Cardiac septum (tissue), 1 donor: Measurements from ENCODE around the gene PIP4P1. TPM values are rescaled to one million over a fixed set of nuclear protein-coding genes. Genes with fewer than 3 reads are reported as not detected.
"Not testable (repeated sequence)": the region's sequence is repeated elsewhere in the genome, so short reads cannot be mapped to it uniquely, and the experiment has no call there.

Experiments
- DNase-seq: peaks from one replicate; pipeline ENCODE4 v3.0.0-alpha.2; 2020; ENCODE audit warnings: low spot score
- intact Hi-C: fragments of 100-400 bp; cut with DNase I; formaldehyde crosslinking; loops from one replicate; pipeline ENCODE4 v1.14.0; 2022
- long read RNA-seq: library from polyadenylated mRNA; unstranded; transcript quantifications from one replicate; pipeline ENCODE4 v2.0.0, GENCODE V29; 2021
- total RNA-seq: library from RNA; stranded (reverse); fragmentation: NEBNext Ultra II Directional; extraction: Animal tissue kit (Norgen Biotek cat#: 25700); gene quantifications from one replicate; pipeline ENCODE4 v1.2.1, GENCODE V29; 2021
- donor health status: DM: no; HTN: no; CAD: no.

Gene PIP4P1
- 18.2 TPM for total RNA-seq
- long read RNA-seq, transcript PIP4P1-202 (7 exons, 1,696 nt) = minor isoform, 10 of 42 reads
- long read RNA-seq, transcript PIP4P1-201 (7 exons, 1,961 nt) = major isoform, 20 of 42 reads
- long read RNA-seq, partial matches to known transcripts = 4 of 42 reads
- long read RNA-seq, other reads (novel, unspliced or antisense) = 7 of 42 reads

DNA sequence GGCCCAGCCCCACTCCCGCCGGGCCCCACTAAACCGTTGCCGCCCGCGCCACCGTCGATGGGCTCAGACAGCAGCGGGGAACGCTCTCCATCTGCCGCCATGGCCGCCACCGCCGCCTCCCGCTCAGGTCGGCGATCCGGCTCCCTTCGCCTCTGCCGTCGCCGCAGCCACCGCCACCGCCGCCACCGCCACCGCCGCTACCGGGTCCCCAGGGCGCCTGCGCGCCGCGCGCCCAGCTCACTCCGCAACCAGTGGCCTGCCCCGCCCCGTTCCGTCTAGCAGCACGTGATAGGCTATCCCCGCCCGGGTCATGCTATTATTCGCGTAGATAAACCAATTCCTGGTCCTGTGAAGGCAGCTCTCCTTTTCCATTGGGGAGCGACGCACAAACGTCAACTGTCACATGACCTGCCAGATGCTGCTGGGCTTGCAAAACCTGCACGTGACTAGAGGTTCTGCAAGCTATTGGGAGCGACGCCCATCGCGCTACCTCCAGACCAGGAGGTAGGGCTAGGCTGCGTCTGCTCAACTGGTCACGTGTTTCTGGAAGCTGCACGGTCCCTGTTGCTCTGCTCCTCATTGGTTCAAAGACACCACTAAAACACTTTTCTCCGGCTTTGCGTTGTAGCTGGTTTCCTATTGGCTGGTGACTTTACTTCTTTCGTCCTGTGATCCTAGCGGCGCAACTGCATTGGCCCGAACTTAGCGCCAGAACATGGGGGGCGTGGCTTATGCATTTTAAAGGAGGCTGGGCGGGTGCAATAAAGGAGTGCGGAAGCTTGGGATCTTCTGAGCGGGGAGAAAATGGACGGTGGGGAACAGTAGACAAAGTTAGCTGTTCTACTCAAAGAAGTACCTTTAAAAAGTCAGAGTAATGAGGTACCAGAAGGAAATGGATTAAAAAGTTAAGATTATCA is at the start of gene PIP4P1:
Gene PIP4P1 (minus strand): TSS at position 210 of the 917 bp plus-strand sequence. CDS start 109 bp downstream, at position 101.
- DNase-seq = peak; percentile 100
- intact Hi-C loops = loop anchor here (5.0 to 10.0 kb wide), 3 partner anchors 119 to 223 kb away; partner anchors contain the start of genes ANG, PARP2 and RNASE4

DNA sequence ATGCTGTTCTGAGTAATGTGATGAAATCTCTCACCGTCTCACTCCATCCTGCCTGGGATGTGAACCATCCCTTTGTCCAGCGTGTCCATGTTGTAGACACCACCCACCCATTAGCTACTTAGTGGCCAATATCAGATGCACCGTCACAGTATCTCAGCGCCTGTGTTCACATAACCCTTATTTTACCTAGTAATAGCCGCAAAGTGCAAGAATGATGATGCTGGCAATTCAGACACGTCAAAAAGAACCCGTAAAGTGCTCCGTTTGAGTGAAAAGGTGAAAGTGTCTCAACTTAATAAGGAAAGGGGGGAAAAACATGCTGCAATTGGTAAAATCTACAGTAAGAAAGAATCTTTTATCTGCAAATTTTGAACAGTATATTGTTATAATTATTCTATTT is 47.1 kb upstream of the PIP4P1 start:
- intact Hi-C loops = no loop called here
- no peak for DNase-seq

DNA sequence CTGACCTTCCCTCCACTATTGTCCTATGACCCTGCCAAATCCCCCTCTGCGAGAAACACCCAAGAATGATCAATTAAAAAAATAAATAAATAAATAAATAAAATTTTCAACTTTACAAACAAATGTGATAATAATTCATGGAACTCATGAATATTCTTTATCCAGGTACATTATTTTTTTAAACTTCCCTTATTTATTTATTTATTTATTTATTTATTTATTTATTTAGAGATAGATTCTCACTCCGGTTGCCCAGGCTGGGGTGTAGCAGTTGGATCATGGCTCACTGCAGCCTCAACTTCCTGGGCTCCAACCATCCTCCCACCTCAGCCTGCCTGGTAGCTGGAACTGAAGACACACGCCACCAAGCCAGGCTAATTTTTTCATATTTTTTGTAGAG is 46.3 kb upstream of the PIP4P1 start:
- DNase-seq, intact Hi-C loops: not testable (repeated sequence)

DNA sequence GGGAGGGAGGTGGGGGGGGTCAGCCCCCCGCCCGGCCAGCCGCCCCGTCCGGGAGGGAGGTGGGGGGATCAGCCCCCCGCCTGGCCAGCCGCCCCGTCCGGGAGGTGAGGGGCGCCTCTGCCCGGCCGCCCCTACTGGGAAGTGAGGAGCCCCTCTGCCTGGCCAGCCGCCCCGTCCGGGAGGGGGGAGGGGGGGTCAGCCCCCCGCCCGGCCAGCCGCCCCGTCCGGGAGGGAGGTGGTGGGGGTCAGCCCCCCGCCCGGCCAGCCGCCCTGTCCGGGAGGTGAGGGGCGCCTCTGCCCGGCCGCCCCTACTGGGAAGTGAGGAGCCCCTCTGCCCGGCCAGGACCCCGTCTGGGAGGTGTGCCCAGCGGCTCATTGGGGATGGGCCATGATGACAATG is 45.5 kb upstream of the PIP4P1 start:
- DNase-seq, intact Hi-C loops: not testable (repeated sequence)

DNA sequence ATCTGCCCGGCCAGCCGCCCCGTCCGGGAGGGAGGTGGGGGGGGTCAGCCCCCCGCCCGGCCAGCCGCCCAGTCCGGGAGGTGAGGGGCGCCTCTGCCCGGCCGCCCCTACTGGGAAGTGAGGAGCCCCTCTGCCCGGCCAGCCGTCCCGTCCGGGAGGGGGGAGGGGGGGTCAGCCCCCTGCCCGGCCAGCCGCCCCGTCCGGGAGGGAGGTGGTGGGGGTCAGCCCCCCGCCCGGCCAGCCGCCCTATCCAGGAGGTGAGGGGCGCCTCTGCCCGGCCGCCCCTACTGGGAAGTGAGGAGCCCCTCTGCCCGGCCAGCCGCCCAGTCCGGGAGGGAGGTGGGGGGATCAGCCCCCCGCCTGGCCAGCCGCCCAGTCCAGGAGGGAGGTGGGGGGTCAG is 45.0 kb upstream of the PIP4P1 start:
- intact Hi-C loops, DNase-seq: not testable (repeated sequence)

DNA sequence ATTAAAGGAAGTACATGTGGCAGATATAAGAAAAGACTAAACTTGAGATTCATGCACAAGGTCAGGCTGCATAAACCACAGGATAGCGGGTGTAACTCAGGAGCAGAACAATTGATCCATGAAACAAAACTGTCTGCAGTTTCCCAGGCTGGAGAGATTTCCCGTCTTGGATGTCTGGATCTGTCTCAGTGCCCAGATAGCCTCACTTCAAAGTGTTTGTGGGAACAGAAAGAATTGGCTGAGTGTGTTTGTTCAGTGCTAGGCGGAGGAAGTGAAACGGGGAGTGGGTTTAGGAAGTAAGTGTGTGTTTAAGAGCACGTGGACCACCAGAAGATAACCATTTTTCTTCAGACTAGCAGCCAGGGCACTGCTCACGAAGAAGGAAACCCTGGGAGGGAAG is 42.7 kb upstream of the PIP4P1 start:
- DNase-seq = no peak
- intact Hi-C loops = no loop called here

DNA sequence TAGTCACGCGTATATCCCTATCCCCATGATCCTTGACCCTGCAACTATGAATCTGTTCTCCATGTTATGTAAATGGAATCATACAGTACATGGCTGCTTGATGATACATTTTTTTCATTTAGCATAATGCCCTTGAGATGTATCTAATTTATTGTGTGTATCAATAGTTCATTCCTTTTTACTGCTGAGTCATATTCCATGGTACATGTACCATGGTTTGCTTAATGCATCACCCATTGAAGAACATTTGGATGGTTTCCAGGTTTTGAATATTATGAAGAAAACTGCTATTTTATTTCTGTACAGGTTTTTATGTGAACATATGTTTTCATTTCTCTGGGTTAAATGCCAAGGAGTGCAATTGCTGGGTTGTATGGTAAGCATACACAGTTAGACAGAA is 40.1 kb upstream of the PIP4P1 start:
- intact Hi-C loops = no loop called here
- DNase-seq = no peak

DNA sequence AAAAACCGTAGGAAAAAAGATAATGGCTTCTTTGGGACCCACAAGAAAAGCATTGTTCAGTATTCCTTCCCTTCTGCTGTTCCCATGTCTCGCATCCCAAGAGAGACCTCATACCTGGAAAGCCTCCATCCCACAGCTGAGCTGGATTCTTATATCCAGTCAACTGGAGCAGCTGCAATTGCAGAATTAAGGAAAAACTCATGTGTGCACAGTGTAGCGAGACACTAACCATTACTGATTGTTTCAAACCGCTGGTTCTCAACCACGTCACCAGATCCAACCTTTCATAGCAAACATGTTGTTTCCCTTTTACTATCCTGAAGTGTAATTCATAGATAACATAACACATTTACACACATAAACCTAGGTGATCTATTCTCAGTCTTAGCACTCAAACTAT is 38.6 kb upstream of the PIP4P1 start:
- intact Hi-C loops = no loop called here
- no peak for DNase-seq

DNA sequence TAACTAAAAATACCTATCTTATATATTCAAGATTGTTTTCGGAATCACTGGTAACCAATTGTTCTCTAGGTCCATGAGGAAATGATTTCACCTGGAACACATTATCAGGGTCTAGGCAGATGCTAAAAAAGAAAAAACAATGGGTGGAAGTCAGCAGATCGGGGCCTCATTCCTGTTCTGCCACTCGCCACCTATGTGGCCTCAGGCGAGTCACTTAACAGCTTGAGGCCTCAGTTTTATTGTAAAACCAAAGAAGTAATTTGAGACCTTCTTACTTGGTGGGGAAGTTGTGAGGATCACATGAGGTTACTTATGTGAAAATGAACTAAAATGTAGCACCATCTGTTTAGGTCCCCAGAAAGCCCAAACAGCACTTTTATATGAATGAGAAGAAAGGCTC is 37.9 kb upstream of the PIP4P1 start:
- DNase-seq = no peak
- intact Hi-C loops = no loop called here

DNA sequence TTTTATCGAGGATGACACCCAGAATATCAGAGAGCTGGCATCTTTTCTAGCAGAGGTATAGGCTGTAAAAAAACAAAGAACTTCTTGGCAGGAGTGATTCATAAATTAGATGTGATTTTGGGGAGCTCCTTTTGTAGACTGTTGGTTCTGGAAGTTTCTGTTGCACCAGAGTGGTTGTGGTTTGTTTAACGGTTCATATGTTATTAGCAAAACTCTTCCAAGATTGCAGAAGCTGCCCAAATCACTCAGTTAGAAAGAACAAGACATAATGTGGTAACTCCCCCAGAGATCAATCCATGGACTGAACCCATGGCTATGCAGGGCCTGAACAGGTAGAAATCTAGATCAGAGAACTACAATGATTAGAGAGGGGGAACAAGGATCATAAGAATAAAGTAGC is 37.4 kb upstream of the PIP4P1 start:
- DNase-seq = no peak
- intact Hi-C loops = no loop called here

DNA sequence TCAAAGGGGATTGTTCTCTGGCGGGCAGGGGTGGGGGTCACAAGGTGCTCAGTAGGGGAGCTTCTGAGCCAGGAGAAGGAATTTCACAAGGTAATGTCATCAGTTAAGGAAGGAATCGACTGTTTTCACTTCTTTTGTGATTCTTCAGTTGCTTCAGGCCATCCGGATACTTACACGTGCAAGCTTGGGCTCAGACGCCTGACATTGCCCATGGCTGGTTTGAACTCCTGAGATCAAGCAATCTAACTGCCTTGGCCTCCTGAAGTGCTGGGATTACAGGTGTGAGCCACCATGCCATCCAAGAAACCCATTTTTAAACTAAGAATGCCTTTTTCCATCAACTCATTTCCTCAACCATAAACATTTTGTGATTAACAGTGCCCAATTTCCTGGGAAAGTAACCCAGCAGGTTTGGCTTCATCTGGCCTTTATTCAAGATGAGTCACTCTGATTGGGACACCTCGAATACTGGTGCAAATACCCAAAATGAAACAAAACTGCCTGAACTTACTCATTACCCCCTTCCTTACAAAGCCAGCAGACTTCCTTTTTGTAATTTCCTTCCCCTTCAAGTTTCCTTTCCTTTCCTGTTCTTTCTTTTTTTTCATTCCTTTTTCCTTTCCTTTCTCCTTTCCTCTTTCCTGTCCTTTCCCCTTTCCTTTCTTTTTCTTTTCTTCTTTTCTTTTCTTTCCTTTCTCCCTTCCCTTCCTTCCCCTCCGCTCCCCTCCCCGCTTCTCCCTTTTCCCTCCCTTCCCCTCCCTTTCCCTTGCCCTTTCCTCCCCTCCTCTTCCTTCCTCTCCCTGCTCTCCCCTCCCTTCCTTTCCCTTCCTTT is 33.9 kb upstream of the PIP4P1 start:
- intact Hi-C loops = no loop called here
- no peak for DNase-seq

DNA sequence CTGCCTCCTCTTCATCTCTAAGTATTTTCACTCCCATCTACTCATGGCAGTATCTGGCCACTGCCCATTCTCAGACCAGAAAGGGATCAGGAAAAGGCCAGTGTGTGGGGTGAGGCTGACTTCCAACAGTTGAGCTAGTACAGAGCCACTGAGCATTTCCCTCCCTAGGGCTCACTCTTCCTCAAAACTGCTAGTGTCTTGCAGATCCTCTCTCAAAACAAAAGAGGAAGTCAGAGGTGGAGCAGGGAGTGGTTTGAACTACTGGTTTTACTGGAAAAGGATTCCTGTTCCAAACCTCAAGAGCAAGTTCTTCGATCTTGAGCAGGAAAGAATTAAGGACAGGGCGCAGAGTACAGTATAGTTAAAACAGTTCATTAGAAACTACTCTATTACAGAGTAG is 32.4 kb upstream of the PIP4P1 start:
- intact Hi-C loops = no loop called here
- DNase-seq = no peak

DNA sequence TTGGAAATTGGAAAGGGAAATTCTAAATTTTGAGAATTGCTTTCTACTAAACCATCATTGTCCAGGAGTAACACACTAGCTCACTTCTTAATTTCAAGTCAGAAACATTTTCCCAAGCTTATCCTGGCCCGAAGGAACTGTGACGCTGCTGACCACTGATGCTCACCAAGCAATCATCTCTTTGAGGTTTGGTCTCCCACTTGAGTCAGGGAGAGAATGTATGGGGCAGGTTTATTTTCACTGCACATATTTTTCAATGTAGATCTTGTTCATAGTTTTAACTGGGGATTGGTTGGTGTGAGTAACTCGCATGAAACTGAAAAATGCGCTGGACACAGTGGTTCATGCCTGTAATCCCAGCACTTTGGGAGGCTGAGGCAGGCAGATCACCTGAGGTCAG is 31.3 kb upstream of the PIP4P1 start:
- intact Hi-C loops = no loop called here
- no peak for DNase-seq

DNA sequence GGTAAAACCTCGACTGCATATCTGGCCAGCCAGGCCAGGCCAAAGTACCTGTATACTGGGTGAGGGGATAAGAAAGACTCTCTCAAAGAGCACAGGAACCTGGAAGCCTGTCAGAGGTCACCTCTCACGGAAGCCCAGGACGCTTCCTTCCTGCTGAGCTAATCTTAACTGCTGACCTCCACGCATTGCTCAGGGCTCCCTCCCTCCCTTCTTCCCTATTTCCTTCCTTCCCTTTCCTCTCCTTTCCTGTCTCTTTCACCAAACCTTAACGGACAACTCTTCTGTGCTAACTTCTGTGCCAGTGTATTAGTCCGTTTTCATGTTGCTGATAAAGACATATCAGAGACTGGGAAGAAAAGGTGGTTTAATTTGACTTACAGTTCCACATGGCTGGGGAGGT is 29.3 kb upstream of the PIP4P1 start:
- no peak for DNase-seq
- intact Hi-C loops = no loop called here

DNA sequence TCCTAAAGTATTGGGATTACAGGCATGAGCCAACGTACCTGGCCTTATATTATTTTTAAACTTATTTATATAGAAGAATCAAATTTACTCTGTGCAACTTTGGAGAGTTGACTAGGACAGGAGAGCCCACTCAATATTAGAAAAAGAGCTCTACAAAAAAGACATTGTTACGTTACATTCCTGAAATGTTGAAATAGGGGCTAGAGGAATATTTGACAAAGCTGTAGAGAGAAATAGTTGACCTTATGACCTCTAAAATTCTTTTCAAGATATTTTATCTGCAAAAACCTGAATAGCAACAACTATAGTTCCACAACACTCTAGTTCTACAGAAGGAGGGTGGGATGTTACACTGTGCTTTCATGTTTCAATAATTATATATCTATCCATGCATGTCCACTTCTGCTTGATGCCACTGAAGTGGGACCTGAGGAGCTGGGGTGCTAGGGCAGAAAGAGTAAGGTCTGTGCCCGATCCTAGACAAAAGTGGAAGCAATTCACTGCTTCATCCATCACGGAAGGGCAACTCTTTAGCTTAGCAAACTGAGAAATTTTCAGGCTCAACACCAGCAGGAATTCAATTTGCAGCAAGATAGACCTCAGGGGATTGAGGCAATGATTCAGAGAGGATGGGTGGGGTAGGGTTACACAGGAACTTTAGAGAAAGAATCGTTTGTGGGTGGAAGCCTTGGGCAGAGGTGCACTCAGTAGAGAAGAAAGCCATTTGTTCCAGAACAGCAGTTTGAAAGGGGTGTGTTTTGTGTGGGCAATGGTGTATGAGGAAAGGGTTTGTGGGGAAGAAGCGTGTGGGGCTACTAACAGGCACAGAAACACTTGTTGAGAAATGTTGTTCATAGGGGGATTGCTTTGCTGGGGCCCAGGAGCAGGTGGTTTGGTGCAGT is 28.1 kb upstream of the PIP4P1 start:
- intact Hi-C loops = no loop called here
- no peak for DNase-seq

DNA sequence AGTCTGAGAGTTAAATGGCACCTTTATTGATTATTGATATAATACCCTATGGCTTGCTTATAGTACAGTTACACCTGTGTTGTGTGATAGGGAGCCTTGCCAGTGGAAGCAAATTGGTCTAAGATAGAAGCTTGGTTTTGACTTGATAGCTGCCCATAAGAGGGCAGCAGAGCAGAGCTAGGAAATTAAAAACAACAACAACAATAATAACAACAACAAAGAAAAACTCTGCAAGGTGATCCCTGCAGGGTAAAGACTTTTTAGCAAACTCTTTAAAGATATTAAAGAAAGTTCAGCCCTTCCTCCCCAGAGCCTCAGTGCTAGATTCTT is 26.1 kb upstream of the PIP4P1 start:
- intact Hi-C loops = no loop called here
- DNase-seq = no peak

DNA sequence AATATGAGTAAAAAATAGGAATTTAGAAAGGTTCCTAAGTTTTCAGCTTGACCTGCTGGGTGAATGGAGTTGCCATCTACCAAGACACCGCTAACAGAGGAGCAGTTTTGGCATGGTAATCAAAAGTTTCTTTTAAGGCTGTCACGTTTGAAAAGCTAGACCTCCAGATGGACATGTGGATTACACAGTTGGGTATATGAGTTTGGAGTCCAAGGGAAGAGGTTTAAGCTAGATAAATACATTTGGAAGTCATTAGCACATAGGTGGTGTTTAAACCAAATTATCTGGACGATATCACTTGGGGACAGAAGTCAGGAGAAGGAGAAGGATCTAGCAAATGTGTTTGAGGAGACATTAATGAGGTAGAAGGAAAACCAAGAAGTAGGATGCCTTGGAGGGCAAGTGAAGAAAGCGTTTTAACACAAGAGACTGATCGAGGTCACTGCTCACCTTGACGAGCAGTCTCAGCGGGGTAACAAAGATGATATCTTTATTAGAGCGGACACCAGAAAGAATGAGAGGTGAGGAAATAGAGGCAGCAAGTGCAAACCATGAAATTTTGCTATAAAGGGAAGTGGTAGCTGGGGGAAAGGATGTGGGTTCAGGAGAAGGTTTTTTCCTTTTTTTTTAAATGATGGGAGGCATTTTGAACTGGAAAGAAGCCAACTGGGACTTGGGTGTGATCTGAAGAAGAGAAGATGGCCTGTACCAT is 25.6 kb upstream of the PIP4P1 start:
- no peak for DNase-seq
- intact Hi-C loops = no loop called here

DNA sequence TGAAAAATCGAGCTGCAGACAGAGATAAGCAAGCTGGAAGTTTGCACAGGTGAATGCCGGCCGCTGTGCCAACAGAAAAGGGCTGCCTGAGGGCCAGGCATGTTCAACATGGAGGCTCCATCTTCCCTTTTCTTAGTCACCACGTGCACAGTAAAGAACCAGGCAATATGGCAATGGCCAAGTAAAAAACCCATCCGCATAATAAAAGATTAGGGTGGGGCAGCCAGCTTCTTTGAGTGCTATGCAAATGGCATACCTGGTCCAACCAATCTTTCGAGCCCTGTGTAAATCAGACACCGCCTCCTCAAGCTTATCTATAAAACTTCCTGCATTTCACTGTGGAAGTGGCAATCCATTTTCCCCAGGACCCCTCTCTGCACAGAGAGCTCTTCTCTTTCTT is 24.7 kb upstream of the PIP4P1 start:
- DNase-seq = no peak
- intact Hi-C loops = no loop called here

DNA sequence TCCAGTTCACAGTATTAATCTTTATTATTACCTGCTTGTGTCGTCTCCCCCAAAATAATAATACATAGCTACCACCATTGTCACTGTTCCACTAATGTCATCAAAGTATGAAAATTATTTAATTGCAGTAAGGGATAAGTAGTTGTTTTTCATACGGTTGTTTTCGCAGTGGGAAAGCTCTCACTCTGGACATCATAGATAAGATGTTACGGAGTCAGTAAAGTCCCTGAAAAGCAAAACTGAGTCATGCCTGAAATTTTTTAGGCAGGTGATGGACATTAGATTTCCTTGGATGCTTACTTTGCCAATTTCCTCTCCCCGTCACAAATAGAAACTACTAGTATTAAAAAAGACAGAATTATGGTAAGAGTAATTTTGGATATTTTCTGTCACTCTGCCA is 21.1 kb upstream of the PIP4P1 start:
- intact Hi-C loops = no loop called here
- no peak for DNase-seq
